GM23248 (cell line): ENCODE data around the gene METAP1. TPM values are rescaled to one million over a fixed set of nuclear protein-coding genes. Genes with fewer than 3 reads are reported as not detected.

ENCODE experiments used
- DNase-seq: peaks from one replicate; pipeline ENCODE4 v3.0.0-alpha.2; 2015
- H2AFZ ChIP-seq: fragments of 200-600 bp; sonication (generic); 2 replicates; pipeline ENCODE4 v1.6.1; 2016; ENCODE audit warnings: antibody characterized with exemption
- H3F3A ChIP-seq: fragments of 200-600 bp; sonication (generic); 2 replicates; pipeline ENCODE4 v1.6.1; 2016; ENCODE audit warnings: mild to moderate bottlenecking, antibody characterized with exemption, mixed run types; ENCODE audit not compliant: insufficient read depth
- H3K27ac ChIP-seq: fragments of 200-600 bp; sonication (generic); 2 replicates; pipeline ENCODE4 v1.5.1; 2016; ENCODE audit warnings: mild to moderate bottlenecking
- H3K27me3 ChIP-seq: fragments of 200-600 bp; sonication (generic); replicated peaks from 2 replicates; pipeline ENCODE4 v1.6.1; 2016; ENCODE audit warnings: mild to moderate bottlenecking; ENCODE audit not compliant: insufficient read depth
- H3K36me3 ChIP-seq: fragments of 200-600 bp; sonication (generic); 2 replicates; pipeline ENCODE4 v1.6.1; 2016; ENCODE audit warnings: low read depth, mild to moderate bottlenecking
- H3K4me1 ChIP-seq: fragments of 200-600 bp; sonication (generic); 2 replicates; pipeline ENCODE4 v1.6.1; 2016; ENCODE audit warnings: mild to moderate bottlenecking; ENCODE audit not compliant: insufficient read depth
- H3K4me2 ChIP-seq: fragments of 200-600 bp; sonication (generic); one replicate; pipeline ENCODE4 v1.6.1; 2016; ENCODE audit warnings: mild to moderate bottlenecking; ENCODE audit not compliant: unreplicated experiment
- H3K4me3 ChIP-seq: fragments of 200-600 bp; sonication (generic); 2 replicates; pipeline ENCODE4 v1.5.1; 2016; ENCODE audit warnings: mild to moderate bottlenecking
- H3K79me2 ChIP-seq: fragments of 200-600 bp; sonication (generic); 2 replicates; pipeline ENCODE4 v1.6.1; 2016; ENCODE audit warnings: mild to moderate bottlenecking; ENCODE audit not compliant: insufficient read depth
- H3K9ac ChIP-seq: fragments of 200-600 bp; sonication (generic); 2 replicates; pipeline ENCODE4 v1.6.1; 2016; ENCODE audit warnings: mild to moderate bottlenecking
- H3K9me2 ChIP-seq: fragments of 200-600 bp; sonication (generic); 2 replicates; pipeline ENCODE4 v1.6.1; 2016; ENCODE audit warnings: mixed run types, mild to moderate bottlenecking, moderate library complexity; ENCODE audit not compliant: insufficient read depth
- H3K9me3 ChIP-seq: fragments of 200-600 bp; sonication (generic); one replicate; pipeline ENCODE4 v1.6.1; 2017; ENCODE audit warnings: low read depth
- H4K20me1 ChIP-seq: fragments of 200-600 bp; sonication (generic); 2 replicates; pipeline ENCODE4 v1.6.0; 2016; ENCODE audit not compliant: insufficient read depth
- EZH2 ChIP-seq: fragments of 200-600 bp; sonication (generic); IDR thresholded peaks from 2 replicates; pipeline ENCODE4 v1.6.1; 2018; ENCODE audit warnings: antibody characterized with exemption, mild to moderate bottlenecking; ENCODE audit not compliant: insufficient read depth, poor library complexity, severe bottlenecking
- EZH2phosphoT487 ChIP-seq: fragments of 200-600 bp; sonication (generic); IDR thresholded peaks from 2 replicates; pipeline ENCODE4 v1.6.1; 2018; ENCODE audit warnings: antibody characterized with exemption, moderate library complexity, mild to moderate bottlenecking, low read depth; ENCODE audit not compliant: insufficient read depth
- WGBS, 2 experiments: methylation state at CpG; one replicate each; pipeline ENCODE4 v1.1.6; 2015 to 2017; ENCODE audit warnings: low lambda C conversion rate in 2 of 2, low coverage in 1 of 2; ENCODE audit errors: missing lambda C conversion rate in 2 of 2; 5-methylcytosine and 5-hydroxymethylcytosine counted together
- in situ Hi-C: fragments of 300-500 bp; cut with MboI; formaldehyde crosslinking; loops from 2 replicates; pipeline ENCODE4 v1.15.0; 2020
- polyA plus RNA-seq: library from polyadenylated mRNA; unstranded; fragments of >200 nt; fragmentation: Nextera tagmentation; extraction: Ambion mirVana; gene quantifications from 2 replicates; pipeline ENCODE4 v1.2.1, GENCODE V29; 2016
- total RNA-seq: library from RNA; depleted of rRNA; stranded (reverse); fragments of >200 nt; shearing (Covaris generic); gene quantifications from 2 replicates; pipeline ENCODE4 v1.2.3, GENCODE V29; 2014

Gene METAP1
- total and polyA plus RNA-seq, 2 experiments from 2014 or later = 33.3 to 59.2 TPM

GRCh38 chr4:98993419-98994071 is 2.0 kb upstream of the METAP1 start:
- H3K36me3 ChIP-seq = no peaks in the 10 kb centered on the region
- H3K79me2 ChIP-seq = peaks cover 28% of the 10 kb centered on the region
- no peak overlapping the region for H3K27ac ChIP-seq
- DNase-seq = no peak
- H3K4me3 ChIP-seq = no peak overlapping the region
- H4K20me1 ChIP-seq = no peaks in the 10 kb centered on the region
- no peak for TF ChIP-seq EZH2phosphoT487
- no peak for TF ChIP-seq EZH2
- H3K27me3 ChIP-seq = no peaks in the 10 kb centered on the region
- no peak overlapping the region for H3K4me2 ChIP-seq
- in situ Hi-C loops = no loop called here
- H3K9ac ChIP-seq = no peak overlapping the region
- no peak overlapping the region for H2AFZ ChIP-seq
- WGBS, 2 experiments = 95 to 98% methylated on average over 27 to 29 of the region's 39 CpGs
- H3K9me3 ChIP-seq = no peaks in the 10 kb centered on the region
- peaks cover 7% of the 10 kb centered on the region; the same call in 1 of the 2 replicates for H3K4me1 ChIP-seq
- H3F3A ChIP-seq = peaks cover 9% of the 10 kb centered on the region; the same call in 1 of the 2 replicates
- no peaks in the 10 kb centered on the region for H3K9me2 ChIP-seq

DNA sequence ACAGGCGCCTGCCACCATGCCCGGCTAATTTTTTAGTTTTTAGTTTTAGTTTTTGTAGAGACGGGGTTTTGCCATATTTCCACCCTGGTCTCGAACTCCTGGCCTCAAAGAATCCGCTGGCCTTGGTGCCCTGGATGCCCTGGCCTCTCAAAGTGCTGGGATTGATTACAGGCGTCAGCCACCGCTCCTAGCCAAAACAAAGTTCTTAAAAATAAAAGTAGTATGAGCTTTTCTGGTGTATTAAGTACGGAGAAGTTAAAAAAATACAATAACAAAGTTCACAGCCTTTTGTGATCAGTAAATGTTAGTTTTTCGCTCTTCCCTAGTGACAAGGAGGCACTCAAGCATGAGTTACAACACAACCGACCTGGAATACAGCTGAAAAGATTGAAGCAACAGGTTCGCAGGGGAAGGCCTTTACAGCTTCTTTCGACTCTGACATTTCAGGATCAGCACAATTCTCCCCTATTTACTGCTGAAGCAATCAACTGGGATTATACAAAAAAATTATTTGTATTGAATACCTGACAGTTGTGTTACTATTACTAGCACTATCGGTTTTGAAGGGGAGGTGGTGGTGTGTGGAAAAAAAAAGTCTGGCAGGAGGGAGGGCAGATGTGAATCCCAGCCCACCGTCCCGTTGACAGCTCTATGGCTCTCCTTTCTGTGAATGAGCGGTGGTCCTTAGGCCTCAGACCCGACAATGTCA is 893 bp upstream of the METAP1 start:
- Histone ChIP-seq H3K9me3 (no peaks in the 10 kb centered on the region), H3K4me2 (peak overlapping the region; percentile 87), H2AFZ (peak overlapping the region; percentile 97), H3F3A (peaks cover 9% of the 10 kb centered on the region; the same call in 1 of the 2 replicates), H3K27ac (peak overlapping the region; percentile 94), H3K4me3 (peak overlapping the region; percentile 81), H3K79me2 (peaks cover 39% of the 10 kb centered on the region), H3K9ac (peak overlapping the region; percentile 85), H3K36me3 (no peaks in the 10 kb centered on the region), H3K9me2 (no peaks in the 10 kb centered on the region), H3K4me1 (peaks cover 7% of the 10 kb centered on the region; the same call in 1 of the 2 replicates), H4K20me1 (no peaks in the 10 kb centered on the region), H3K27me3 (no peaks in the 10 kb centered on the region)
- in situ Hi-C loops = no loop called here
- TF ChIP-seq EZH2phosphoT487 (no peak), EZH2 (no peak)
- WGBS, 2 experiments = 36 to 39% methylated on average over 17 of the region's 17 CpGs
- DNase-seq = peak; percentile 55

- H3K36me3 ChIP-seq = no peaks in the 10 kb centered on the region
- no peaks in the 10 kb centered on the region for H4K20me1 ChIP-seq
- H3K27me3 ChIP-seq = no peaks in the 10 kb centered on the region
- peaks cover 55% of the 10 kb centered on the region for H3K79me2 ChIP-seq
- H3K4me2 ChIP-seq = peak overlapping the region; percentile 71
- 1% methylated on average over 24 to 52 of the region's 57 CpGs for WGBS, 2 experiments
- no peaks in the 10 kb centered on the region for H3K9me2 ChIP-seq
- TF ChIP-seq EZH2phosphoT487 = no peak
- TF ChIP-seq EZH2 = no peak
- H2AFZ ChIP-seq = peak overlapping the region; percentile 74
- peaks cover 7% of the 10 kb centered on the region; the same call in 1 of the 2 replicates for H3K4me1 ChIP-seq
- peak overlapping the region; percentile 84 for H3K9ac ChIP-seq
- H3F3A ChIP-seq = peaks cover 9% of the 10 kb centered on the region; the same call in 1 of the 2 replicates
- peak overlapping the region; percentile 57 for H3K27ac ChIP-seq
- H3K4me3 ChIP-seq = peak overlapping the region; percentile 78
- DNase-seq = peak; percentile 73
- in situ Hi-C loops = no loop called here
- no peaks in the 10 kb centered on the region for H3K9me3 ChIP-seq
Measured at GRCh38 chr4:98996056-98996764, 689 bp downstream of the METAP1 start.

DNA sequence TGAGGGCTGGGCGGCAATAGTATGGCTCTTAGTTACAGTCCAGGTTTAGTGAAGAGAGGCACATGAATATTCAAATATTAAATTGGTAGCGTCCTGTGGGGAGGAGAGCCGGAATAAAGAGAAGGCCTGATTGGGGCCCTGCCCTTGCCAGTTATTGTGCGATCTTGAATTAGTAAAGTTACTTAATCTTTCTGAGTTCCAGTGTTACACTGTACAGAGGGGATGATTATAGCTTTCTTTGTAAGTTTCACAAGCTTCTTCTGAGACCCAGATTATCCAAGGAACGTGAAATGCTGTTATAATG is 1.2 kb downstream of the METAP1 start:
- peak overlapping the region; percentile 57 for H3K27ac ChIP-seq
- peak overlapping the region; percentile 74 for H2AFZ ChIP-seq
- 47 to 50% methylated on average over 5 of the region's 5 CpGs for WGBS, 2 experiments

More for the DNA sequence above, 1.2 kb downstream of the METAP1 start:
- TF ChIP-seq EZH2 (no peak), EZH2phosphoT487 (no peak)
- Histone ChIP-seq H3K9ac (peak overlapping the region; percentile 84), H3K4me2 (peak overlapping the region; percentile 71), H3K4me3 (peak overlapping the region; percentile 78), H3F3A (peaks cover 9% of the 10 kb centered on the region; the same call in 1 of the 2 replicates), H3K36me3 (no peaks in the 10 kb centered on the region), H3K4me1 (peaks cover 7% of the 10 kb centered on the region; the same call in 1 of the 2 replicates), H4K20me1 (no peaks in the 10 kb centered on the region), H3K9me2 (no peaks in the 10 kb centered on the region), H3K9me3 (no peaks in the 10 kb centered on the region), H3K27me3 (no peaks in the 10 kb centered on the region), H3K79me2 (peaks cover 60% of the 10 kb centered on the region)
- DNase-seq = no peak
- in situ Hi-C loops = no loop called here
